ENCODE data around the gene ACP3. TPM values are rescaled to one million over a fixed set of nuclear protein-coding genes. Genes with fewer than 3 reads are reported as not detected.

The ACP3 gene
- total and polyA plus RNA-seq, 9 of the 15 experiments (the other 6 are each of a cell fraction or from before 2014, with no cell fraction given) = 0.08 to 1.1 (median 0.21) TPM

DNA sequence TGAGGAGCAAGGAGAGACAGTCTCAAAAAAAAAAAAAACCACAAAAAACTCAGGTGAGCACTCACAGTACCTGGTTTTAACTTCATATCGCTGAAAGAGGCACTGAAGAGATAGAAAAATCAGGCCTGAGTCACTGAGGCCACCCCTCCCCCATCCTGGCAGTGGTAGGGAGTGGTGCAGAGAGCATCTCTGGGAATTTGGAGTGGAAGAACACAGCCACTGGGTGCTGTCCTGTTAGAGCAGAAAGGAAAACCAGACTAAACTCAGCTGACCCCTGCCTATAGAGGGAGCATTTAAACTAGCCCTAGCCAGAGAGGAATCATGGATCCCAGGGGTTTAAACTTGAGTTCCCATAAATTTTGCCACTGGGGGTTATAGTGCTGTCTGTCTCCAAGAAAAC lies 77.9 kb downstream of the ACP3 start:
- 0% methylated on average over 1 of the region's 1 CpG for WGBS (ENCODE audit: insufficient coverage, low coverage, missing lambda C conversion rate)
- no TSS peak for BruUV-seq (replicated peaks)
- no peak overlapping the region for H3K27ac ChIP-seq (ENCODE audit: extremely low read depth, low read depth, low read length)
- H3K79me2 ChIP-seq (ENCODE audit: control insufficient read depth, insufficient read depth, low read length) = no peaks in the 10 kb centered on the region
- FAIRE-seq (no peak), DNase-seq (ENCODE audit: extremely low read depth in 1 of 4, low spot score in 3 of 4) (no peak), ATAC-seq (no peak)
- CTCF ChIA-PET (ENCODE audit: low intra/inter-chr PET ratio) = interaction anchor here (0.7 kb wide), 1 partner anchor 43 kb away, joined by 3 read pairs; no protein-coding TSS in a partner anchor
- POLR2A ChIA-PET = interaction anchor here (0.6 kb wide), 1 partner anchor 12 kb away, joined by 3 read pairs; no protein-coding TSS in a partner anchor
- H3K36me3 ChIP-seq (ENCODE audit: control insufficient read depth, insufficient read depth, low read length) = no peaks in the 10 kb centered on the region
- H3K9me1 ChIP-seq (ENCODE audit: control insufficient read depth, insufficient read depth, low read length) = no peaks in the 10 kb centered on the region
- no peak overlapping the region for H3K9ac ChIP-seq (ENCODE audit: insufficient read depth in 1 of 2, low read depth in 2 of 2, low read length in 2 of 2)
- no peak overlapping the region for H3K4me3 ChIP-seq
- no peaks in the 10 kb centered on the region for H3K9me3 ChIP-seq (replicated peaks; ENCODE audit: control insufficient read depth, insufficient read depth, low read depth, low read length)
- H2AFZ ChIP-seq (ENCODE audit: low read depth, low read length) = no peak overlapping the region
- in situ Hi-C loops (cut with MboI) = loop anchor here (25.0 kb wide), 1 partner anchor 608 kb away; no protein-coding TSS in a partner anchor
- no peak overlapping the region for H3K4me2 ChIP-seq (ENCODE audit: insufficient read depth, low read length)
- peaks cover 0 to 2% of the 10 kb centered on the region in 2 experiments; a peak in 1 of 5 replicates for H3K4me1 ChIP-seq (replicated peaks in 1 of 2; ENCODE audit: control insufficient read depth in 2 of 2, insufficient read depth in 2 of 2, low read length in 2 of 2)
- H3K27me3 ChIP-seq (ENCODE audit: control insufficient read depth in 2 of 2, insufficient read depth in 2 of 2, low read length in 2 of 2) = no peaks in the 10 kb centered on the region
- no peaks in the 10 kb centered on the region for H4K20me1 ChIP-seq (replicated peaks; ENCODE audit: control insufficient read depth, insufficient read depth, low read length)
- intact Hi-C loops (cut with micrococcal nuclease) = loop anchor here (10.0 kb wide), 1 partner anchor 600 kb away; no protein-coding TSS in a partner anchor
- TF ChIP-seq, protein P1, sequence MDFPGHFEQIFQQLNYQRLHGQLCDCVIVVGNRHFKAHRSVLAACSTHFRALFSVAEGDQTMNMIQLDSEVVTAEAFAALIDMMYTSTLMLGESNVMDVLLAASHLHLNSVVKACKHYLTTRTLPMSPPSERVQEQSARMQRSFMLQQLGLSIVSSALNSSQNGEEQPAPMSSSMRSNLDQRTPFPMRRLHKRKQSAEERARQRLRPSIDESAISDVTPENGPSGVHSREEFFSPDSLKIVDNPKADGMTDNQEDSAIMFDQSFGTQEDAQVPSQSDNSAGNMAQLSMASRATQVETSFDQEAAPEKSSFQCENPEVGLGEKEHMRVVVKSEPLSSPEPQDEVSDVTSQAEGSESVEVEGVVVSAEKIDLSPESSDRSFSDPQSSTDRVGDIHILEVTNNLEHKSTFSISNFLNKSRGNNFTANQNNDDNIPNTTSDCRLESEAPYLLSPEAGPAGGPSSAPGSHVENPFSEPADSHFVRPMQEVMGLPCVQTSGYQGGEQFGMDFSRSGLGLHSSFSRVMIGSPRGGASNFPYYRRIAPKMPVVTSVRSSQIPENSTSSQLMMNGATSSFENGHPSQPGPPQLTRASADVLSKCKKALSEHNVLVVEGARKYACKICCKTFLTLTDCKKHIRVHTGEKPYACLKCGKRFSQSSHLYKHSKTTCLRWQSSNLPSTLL (IDR thresholded peaks at IDR 0.05) = no peak
- TF ChIP-seq MYC (IDR thresholded peaks at IDR 0.05; ENCODE audit: low read depth, low read length) = no peak
- no peak for TF ChIP-seq MYC (CRISPR knock-in tag; IDR thresholded peaks at IDR 0.05; ENCODE audit: borderline replicate concordance, low read depth)
- TF ChIP-seq ZNF76 (CRISPR knock-in tag; IDR thresholded peaks at IDR 0.05; ENCODE audit: borderline replicate concordance) = no peak
- TF ChIP-seq, protein P2, sequence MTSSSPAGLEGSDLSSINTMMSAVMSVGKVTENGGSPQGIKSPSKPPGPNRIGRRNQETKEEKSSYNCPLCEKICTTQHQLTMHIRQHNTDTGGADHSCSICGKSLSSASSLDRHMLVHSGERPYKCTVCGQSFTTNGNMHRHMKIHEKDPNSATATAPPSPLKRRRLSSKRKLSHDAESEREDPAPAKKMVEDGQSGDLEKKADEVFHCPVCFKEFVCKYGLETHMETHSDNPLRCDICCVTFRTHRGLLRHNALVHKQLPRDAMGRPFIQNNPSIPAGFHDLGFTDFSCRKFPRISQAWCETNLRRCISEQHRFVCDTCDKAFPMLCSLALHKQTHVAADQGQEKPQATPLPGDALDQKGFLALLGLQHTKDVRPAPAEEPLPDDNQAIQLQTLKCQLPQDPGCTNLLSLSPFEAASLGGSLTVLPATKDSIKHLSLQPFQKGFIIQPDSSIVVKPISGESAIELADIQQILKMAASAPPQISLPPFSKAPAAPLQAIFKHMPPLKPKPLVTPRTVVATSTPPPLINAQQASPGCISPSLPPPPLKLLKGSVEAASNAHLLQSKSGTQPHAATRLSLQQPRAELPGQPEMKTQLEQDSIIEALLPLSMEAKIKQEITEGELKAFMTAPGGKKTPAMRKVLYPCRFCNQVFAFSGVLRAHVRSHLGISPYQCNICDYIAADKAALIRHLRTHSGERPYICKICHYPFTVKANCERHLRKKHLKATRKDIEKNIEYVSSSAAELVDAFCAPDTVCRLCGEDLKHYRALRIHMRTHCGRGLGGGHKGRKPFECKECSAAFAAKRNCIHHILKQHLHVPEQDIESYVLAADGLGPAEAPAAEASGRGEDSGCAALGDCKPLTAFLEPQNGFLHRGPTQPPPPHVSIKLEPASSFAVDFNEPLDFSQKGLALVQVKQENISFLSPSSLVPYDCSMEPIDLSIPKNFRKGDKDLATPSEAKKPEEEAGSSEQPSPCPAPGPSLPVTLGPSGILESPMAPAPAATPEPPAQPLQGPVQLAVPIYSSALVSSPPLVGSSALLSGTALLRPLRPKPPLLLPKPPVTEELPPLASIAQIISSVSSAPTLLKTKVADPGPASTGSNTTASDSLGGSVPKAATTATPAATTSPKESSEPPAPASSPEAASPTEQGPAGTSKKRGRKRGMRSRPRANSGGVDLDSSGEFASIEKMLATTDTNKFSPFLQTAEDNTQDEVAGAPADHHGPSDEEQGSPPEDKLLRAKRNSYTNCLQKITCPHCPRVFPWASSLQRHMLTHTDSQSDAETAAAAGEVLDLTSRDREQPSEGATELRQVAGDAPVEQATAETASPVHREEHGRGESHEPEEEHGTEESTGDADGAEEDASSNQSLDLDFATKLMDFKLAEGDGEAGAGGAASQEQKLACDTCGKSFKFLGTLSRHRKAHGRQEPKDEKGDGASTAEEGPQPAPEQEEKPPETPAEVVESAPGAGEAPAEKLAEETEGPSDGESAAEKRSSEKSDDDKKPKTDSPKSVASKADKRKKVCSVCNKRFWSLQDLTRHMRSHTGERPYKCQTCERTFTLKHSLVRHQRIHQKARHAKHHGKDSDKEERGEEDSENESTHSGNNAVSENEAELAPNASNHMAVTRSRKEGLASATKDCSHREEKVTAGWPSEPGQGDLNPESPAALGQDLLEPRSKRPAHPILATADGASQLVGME (CRISPR knock-in tag; IDR thresholded peaks at IDR 0.05) = no peak
- no peak for TF ChIP-seq LCOR (CRISPR knock-in tag; IDR thresholded peaks at IDR 0.05)
- no peak for TF ChIP-seq PML (IDR thresholded peaks at IDR 0.05; ENCODE audit: low read length)
- TF ChIP-seq RBM14 (IDR thresholded peaks at IDR 0.05; ENCODE audit: borderline replicate concordance, insufficient read depth, low read depth, low read length) = no peak
- TF ChIP-seq, protein P3, sequence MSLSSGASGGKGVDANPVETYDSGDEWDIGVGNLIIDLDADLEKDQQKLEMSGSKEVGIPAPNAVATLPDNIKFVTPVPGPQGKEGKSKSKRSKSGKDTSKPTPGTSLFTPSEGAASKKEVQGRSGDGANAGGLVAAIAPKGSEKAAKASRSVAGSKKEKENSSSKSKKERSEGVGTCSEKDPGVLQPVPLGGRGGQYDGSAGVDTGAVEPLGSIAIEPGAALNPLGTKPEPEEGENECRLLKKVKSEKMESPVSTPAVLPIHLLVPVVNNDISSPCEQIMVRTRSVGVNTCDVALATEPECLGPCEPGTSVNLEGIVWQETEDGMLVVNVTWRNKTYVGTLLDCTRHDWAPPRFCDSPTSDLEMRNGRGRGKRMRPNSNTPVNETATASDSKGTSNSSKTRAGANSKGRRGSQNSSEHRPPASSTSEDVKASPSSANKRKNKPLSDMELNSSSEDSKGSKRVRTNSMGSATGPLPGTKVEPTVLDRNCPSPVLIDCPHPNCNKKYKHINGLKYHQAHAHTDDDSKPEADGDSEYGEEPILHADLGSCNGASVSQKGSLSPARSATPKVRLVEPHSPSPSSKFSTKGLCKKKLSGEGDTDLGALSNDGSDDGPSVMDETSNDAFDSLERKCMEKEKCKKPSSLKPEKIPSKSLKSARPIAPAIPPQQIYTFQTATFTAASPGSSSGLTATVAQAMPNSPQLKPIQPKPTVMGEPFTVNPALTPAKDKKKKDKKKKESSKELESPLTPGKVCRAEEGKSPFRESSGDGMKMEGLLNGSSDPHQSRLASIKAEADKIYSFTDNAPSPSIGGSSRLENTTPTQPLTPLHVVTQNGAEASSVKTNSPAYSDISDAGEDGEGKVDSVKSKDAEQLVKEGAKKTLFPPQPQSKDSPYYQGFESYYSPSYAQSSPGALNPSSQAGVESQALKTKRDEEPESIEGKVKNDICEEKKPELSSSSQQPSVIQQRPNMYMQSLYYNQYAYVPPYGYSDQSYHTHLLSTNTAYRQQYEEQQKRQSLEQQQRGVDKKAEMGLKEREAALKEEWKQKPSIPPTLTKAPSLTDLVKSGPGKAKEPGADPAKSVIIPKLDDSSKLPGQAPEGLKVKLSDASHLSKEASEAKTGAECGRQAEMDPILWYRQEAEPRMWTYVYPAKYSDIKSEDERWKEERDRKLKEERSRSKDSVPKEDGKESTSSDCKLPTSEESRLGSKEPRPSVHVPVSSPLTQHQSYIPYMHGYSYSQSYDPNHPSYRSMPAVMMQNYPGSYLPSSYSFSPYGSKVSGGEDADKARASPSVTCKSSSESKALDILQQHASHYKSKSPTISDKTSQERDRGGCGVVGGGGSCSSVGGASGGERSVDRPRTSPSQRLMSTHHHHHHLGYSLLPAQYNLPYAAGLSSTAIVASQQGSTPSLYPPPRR (CRISPR knock-in tag; IDR thresholded peaks at IDR 0.05; ENCODE audit: borderline replicate concordance) = no peak

Data from K562 (cell line).